Effector CD8-positive, alpha-beta T cell (primary cell): ENCODE data around the gene FKBP6.
"Not testable (repeated sequence)": the region's sequence is repeated elsewhere in the genome, so short reads cannot be mapped to it uniquely, and the experiment has no call there.

ENCODE experiments used
- DNase-seq: peaks from one replicate; lab custom pipeline; 2025; lab: John Stamatoyannopoulos, UW

Gene FKBP6

GRCh38 chr7:73324081-73324845, 3.7 kb upstream of the FKBP6 start:
- DNase-seq: not testable (repeated sequence)

DNA sequence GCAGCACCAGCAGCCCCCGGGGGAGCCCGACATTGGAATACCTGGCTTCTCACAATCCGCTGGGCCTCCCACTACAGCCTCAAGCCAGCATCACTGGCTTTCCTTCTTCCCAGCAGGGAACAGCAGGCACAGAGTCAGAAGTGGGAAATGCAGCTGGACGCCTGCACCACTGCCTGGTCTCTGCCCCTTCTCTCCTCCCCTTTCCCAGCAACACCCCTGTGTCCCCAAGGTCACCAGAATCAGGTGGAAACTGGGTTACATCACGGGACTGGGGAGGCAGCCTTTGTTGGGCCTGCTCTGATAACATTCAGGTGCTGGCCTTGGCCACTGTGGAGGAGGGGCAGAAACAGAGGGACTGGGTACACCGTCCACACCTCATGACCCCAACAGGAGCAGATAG, 2.5 kb upstream of the FKBP6 start:
- not testable (repeated sequence) for DNase-seq

DNA sequence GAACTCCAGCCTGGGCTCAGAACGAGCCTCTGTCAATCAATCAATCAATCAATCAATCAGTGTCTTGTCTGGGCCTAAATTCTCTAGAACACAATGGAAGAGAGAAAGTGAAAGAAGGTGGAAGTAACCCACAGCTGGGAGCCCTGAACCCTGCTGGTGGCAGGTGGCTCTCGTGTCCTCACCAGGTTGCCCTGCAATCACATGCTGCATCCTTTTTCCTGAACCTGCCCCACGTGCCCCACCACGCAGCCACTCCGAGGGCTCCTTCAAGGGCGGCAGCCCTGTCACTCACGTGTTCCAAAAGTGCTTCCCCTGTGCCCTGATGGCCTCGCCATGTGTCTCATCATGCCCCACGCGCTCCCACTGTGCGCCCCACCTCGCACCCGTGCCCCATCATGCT, 512 bp upstream of the FKBP6 start:
- DNase-seq: not testable (repeated sequence)

DNA sequence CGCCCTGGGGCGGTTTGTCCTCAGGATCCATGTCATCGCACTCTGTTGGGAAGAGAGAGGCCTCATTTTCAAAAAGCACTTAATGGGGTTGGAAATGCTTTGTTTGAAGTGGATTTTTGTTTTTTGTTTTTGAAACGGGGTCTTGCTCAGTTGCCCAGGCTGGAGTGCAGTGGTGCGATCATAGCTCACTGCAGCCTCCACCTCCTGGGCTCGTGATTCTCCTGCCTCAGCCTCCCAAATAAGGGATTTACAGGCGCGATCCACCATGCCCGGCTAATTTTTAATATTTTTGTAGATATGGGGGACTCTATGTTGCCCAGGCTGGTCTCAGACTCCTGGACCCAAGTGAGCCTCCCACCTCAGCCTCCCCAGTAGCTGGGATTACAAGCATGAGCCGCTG, 735 bp downstream of the FKBP6 start:
- DNase-seq: no peak

DNA sequence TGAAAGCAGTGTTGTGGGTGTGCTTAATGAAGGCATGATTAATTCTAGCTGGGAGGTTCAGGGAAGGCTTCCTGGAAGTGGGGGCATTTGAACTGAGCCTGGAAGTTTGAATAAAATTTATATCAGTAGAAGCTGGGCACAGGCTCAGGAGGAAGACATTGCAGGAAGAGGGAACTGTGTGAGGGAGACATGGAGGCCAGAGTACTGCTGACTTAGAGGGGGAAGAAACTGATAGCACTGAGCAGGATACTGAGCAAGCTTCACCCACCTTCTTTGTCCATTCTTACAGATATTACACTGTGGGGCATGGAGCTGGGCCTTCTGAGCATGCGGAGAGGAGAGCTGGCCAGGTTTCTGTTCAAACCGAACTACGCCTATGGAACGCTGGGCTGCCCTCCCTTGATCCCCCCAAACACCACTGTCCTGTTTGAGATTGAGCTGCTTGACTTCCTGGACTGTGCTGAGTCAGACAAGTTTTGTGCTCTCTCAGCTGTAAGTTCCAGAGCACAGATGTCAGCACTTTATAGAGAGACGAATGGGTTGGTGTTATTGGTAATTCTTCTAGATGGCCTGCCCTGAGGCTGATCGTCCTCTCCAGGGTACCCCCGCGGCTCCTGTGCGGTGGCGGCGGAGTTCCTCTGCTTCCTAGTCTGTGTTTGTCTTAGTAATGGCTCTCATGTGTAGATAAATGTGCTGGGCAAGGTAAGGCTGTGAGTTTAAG, 2.1 kb downstream of the FKBP6 start:
- no peak for DNase-seq

DNA sequence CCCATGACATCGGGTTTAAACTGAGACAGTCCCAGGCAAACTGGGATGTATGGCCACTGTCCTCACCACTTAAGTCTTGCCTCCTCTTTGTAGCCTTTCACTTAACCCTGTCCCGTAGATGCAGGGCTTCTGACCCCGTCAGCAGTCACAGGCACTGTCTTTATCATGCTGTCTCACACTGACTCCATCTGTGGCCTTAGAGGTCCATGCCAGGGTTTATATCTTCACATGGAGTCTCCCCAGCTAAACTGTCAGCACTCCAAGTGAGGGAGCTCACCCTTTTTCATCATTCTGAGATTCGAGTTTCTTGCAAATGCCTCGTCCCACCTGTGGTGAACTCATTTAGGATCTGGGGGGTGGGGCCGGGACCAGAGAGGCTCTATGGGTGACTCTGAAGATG, 2.8 kb downstream of the FKBP6 start:
- no peak for DNase-seq

GRCh38 chr7:73332447-73332846, 4.5 kb downstream of the FKBP6 start:
- DNase-seq: no peak

GRCh38 chr7:73338321-73338720, 10.4 kb downstream of the FKBP6 start:
- no peak for DNase-seq

DNA sequence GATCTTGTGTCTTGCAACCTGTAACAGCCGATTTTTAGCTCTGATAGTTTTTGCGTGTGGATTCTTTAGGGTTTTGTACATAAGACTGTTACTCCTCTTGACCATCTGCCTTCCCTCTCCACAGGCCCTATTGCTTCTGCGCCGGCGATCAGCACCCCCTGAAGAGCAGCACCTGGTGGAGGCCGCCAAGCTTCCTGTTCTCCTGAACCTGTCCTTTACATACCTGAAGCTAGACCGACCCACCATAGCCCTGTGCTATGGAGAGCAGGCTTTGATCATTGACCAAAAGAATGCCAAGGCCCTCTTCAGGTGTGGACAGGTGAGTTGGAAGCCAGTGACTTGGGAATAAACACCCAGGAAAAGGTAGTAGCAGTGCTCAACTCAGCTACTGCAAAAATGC, 12.6 kb downstream of the FKBP6 start:
- DNase-seq: no peak

- DNase-seq: no peak
These were observed 13.9 kb downstream of the FKBP6 start for GRCh38 chr7:73341877-73342276.

- DNase-seq: no peak
These were observed 14.7 kb downstream of the FKBP6 start for GRCh38 chr7:73342645-73343044.

DNA sequence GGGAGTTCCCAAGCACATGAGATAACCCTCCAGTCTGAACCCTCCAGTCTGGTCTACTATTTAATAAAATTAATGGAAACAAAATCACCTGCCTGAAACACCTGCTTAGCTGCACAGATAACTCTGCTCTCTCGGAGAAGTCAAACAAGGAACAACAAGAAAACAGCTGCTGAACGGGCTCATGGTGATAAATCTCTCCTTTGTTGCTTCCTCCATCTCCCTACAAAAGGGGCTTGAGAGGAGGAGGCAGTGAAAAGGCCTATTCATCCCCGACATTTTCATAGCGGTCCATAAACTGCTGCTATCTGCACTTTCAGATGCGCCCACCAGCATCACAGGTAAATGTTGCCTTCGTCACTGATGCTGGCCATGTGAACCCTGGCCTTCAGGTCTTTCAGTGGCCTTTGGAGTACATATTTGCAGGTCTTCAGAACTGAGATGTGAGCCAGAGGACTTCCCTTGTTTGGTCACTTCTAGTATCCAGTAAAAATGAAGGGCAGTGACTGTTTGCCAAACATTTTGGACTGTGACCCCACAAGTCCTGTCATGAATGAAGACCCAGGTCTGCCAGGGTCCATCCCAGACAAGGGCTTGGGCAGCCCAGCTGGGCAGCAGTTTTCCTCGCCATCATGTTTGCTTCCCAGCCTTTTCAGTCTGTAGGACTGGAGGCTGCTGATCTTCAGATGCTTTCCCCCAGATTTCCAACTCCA, 15.9 kb downstream of the FKBP6 start:
- no peak for DNase-seq

DNA sequence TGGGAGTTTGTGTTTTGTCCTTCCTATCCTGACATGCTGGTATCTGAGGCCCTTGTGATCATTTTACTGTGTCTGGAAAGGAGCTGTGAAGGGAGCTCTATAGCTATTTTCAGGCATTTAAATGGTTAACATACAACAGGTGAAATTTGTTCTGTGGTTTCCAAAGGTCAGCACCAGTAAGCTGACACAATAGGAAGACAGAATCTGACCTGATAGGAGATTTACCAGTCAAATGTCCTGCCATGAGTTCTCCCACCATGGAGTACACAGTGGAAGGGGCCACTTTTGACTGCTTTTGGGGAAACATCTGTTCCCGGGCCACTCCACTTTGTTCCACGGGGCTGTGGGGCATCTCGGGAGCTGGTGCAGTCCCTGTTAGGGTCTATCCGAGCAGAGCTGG, 17.6 kb downstream of the FKBP6 start:
- DNase-seq: no peak

DNA sequence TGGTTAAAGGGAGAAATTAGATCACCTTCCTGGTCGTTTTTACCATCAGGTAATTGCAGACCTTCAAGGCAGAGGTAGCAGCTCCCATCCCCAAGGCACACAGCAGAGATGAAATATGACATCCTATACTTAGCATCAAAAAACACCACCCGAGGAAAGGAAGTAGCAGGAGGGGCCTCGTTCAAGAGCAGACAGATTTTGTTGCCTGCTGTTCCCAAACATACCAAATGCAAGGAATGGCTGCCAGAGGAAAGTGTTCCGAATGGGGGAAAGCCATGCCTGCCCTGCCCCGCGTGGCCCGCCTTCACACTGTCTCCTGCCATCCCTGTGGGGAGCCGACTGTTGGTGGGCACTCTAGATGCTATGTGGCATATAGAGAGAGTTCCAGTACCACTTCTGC, 18.0 kb downstream of the FKBP6 start:
- no peak for DNase-seq

DNA sequence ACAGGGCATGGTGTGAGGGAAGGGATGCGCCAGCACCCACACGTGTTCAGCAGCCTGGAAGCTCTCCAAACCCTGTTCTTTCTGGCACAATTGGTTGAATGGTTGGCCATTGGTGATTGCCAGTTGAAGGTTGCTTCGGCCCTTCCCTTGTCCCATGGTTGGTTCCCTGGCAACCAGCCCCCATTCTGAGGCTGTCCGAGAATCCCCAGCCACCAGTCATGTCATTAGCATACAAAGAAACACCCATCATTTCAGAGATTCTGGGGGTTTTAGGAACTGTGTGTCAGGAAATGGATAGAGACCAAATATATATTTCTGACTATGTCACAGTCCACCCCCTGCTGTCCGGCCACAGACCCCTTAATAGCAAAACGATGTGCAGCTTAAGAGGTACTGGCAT, 21.8 kb downstream of the FKBP6 start:
- DNase-seq: no peak

DNA sequence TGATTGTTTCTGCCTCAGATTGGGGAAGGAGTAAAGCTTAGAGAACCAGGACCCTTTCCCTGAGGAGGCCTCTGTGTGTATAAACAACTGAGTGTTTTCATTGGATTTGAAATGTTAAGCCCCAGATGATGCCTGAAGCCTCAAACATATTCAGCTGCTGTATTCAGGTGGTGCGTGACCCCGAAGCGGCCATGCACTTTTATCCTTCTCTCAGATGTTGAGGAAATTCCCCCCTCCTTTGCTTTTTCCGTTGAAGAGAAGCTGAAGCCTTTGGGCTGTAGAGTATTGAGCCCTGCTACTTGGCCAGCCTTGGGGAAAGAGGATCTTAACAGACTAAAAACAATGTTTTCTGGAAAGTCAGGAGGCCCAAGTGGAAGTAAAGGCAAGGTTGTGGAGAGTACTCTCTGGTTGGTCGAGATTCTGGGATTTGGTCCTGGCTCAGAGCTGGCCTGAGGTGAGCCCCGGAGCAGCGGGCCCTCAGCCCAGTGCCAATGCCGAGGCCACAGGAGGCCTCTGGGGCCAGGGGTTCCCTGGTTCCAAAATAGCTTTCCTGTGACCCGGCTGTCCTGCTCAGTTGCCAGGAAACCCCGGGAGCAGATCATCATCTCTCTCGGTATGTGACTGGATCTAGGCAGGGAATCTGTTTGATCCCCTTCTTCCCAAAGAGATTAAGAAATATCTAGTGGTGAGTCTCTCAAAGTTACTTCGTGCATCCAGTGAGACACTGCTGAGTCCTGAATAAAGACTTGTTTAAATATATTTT, 22.5 kb downstream of the FKBP6 start:
- no peak for DNase-seq

DNA sequence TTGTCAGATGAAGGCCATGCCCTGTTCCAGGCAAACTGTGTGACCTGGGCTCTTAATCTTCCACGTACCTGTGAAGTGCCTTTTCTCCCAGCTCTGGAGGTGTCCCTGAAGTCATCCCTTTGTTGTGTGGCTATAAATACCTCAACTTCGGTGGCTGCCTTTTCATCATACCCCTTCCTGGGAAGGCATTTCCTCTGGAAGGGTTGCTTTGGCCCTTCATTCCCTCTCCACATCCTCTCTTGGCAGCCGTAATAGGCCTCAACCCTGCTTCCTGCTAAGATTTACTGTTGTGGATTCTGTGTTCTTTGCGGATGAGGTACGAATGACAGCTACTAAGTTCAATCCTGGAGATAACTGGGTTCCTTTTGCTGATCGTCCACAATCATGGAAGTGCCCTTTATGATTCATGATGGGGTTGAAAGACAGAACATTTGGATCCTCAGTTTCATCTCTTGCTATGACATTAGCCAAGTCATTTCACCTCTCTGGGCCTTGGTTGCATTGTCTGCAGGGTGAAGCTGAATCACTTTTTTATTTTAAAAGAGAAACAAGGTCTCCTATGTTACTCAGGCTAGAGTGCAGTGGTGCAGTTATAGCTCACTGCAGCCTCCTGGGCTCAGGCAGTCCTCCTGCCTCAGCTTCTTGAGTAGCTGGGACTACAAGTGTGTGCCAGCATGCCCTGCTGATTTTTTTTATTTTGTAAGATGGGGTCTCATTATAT, 23.6 kb downstream of the FKBP6 start:
- no peak for DNase-seq

DNA sequence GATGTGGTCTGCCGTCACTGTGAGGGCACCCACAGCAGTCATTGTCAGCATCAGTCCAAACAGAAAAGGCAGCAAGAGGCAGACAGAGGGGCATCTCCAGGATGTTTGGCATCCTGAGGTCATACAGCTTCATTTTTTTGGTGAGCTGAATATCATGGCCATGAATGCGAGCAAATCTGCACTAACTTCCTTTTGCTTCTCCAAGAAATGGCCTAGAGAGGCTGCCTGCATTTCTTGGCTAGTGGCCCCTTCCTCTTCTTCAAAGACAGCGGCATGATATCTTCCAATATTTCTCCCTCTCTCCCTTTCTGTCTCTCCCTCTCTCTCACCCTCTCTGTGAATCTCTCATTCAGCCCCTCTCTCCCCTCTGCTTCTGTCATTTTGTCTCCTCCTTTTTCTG, 24.8 kb downstream of the FKBP6 start:
- no peak for DNase-seq

GRCh38 chr7:73353243-73353642, 25.3 kb downstream of the FKBP6 start:
- DNase-seq: no peak

DNA sequence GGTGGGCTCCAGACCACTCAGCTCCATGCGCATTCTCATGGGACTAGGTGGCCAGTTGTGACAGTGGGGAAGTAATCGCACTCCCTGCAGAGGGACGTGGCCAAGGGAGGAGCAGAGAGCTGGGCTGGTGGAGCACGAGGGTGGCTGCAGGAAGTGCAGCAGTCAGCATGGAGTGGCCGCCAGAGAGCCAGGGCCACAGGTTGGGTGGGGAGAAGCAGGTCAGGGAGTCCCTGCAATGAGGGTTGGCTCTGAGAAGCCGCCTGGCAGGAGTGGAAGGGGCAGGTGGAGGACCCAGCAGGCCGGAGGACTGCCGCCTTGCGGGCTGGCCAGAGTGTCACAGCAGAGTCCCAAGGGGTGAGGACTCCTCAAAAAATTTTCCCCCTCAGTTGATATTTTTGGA, 26.2 kb downstream of the FKBP6 start:
- DNase-seq: no peak

- no peak for DNase-seq
These were observed 26.9 kb downstream of the FKBP6 start for GRCh38 chr7:73354821-73355220.

DNA sequence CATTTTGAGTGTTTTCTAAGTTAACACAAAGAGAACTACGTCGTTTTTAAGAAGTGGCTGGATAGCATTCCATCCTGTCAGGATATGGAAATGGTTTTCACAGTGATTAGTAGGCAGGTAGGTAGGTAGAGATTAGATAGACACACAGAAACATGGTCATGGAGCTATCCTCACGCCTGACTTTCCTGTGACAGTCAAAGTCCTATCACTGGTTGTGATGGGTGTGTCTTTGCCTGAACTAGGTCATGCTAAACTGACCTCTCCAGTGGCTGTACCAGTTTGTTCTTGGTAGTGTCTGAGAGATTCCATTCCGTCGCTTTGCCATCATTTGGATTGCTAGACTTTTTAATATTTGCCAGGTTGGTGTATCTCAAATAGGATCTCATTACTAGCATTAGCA, 28.2 kb downstream of the FKBP6 start:
- DNase-seq: no peak
